Stimulated activated CD4-positive, alpha-beta T cell treated with anti-CD3 and anti-CD28 coated beads, Interleukin-2, amount 100 ng/mL, for 4 hours (primary cell): ENCODE measurements around the gene C2CD3.
"Not testable (repeated sequence)": the region's sequence is repeated elsewhere in the genome, so short reads cannot be mapped to it uniquely, and the experiment has no call there.

Experiments
- DNase-seq: peaks from one replicate; pipeline ENCODE4 v3.0.0-alpha.2; 2020; ENCODE audit warnings: low read depth

The C2CD3 gene

DNA sequence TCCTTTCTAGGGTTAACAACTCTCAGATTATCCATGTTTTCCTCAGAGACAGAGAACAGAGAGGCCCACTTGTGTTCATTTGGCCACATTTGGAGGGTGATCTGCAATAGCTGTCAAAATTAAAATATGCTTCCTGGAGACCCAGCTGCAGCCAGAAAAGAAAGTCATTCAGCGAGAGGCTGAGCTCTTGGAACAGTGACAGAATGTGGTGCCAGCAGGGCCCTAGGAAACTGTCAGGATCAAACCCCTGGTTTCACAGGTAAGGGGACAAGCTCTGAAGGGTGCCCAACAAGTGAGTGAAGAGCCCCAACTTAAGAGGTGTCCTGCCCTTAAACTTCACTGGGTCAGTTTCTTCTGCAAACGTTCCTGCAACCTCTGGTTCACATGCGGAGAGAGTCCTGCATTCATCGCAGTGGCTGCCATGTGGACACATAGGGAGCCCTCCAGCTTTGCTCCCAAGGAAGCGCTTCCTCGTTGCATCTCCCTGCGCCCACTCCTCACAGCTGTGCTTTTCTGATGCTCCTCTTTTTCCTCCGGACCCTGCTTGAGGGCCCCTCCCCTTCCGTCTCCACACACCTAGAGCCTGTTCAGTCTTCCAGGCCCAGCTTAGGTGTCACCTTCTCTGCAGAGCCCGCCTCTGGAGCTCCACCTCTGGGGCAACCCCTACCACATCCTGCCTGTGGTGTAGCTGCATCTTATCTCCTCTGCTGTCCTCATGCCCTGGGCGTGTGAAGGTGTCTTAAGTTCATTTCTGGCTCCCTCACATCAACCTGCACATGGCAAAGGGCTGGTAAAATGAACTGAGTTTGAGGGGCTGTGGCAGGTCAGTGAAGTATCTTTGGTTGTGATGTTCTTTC, 165.8 kb downstream of the C2CD3 start:
- peak; percentile 76 for DNase-seq

DNA sequence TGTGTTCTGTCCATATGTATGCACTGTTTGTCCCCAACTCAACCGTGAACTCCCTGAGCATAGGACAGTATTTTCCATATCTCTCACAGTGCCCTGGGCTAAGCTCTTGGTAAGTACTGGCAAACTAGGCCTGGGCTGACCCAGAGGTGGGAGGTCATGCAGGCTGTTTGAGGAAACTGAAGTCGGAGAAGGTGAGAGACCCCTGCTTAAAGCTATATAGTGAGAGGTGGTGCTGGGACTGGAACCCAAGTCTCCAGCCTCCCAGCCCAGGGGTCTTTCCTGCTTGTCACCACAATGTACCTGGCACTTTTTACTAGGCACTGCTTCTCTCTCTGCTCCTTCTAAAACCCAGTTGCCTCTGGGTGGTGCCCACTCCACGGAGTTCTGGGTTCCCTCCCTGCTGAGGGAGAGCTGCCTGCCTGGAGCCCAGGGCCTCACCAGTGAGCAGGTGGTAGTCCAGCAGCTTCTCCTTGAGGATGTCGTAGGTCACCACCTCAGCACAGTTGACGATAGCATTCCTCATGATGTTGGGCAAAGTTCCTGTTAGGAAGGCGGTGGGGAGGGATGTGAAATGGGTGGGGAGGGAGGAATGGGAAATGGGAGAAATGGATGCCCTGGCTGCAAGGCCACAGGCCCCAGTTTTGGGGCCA, 166.6 kb downstream of the C2CD3 start:
- DNase-seq: no peak

DNA sequence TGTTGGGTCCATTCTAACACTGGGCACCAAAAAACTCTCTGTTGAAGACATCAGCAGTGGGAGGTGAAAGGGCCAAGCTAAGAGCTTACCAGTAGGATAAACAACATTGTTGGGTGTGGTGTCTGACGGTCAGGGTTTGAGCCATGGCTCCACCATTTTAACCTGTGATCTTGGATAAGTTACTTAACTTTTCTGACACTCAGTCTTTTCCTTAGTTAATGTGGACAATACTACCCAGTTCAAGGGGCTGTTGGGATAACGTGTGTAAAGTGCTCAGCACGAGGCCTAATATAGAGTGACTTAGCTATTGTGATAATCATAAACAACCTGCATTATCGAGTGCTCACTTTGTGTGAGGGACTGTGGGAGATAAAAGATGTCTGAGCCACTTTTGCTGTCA, 168.0 kb downstream of the C2CD3 start:
- DNase-seq: no peak

DNA sequence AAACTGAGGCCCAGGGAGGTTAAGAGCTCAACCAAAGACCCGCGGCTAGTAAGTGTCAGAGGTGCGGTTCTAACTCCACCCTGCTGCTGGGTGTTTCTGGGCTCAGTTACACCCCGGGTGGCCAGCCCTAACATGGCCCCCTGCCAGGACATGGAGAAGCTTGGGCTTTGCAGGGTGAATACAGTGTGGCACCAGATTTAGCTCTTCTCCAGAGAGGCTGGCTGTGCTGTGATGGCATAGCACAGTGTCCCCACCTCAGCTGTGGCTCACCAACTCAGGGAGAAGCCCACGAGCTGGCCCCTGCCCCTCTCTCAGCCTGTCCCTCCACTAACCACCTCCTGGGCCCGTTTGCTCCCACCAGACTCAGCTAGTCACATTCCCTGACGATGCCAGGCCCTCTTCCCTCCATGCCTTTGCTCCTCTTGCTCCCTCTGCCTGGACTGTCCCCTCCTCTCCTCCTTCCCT, 168.9 kb downstream of the C2CD3 start:
- no peak for DNase-seq

DNA sequence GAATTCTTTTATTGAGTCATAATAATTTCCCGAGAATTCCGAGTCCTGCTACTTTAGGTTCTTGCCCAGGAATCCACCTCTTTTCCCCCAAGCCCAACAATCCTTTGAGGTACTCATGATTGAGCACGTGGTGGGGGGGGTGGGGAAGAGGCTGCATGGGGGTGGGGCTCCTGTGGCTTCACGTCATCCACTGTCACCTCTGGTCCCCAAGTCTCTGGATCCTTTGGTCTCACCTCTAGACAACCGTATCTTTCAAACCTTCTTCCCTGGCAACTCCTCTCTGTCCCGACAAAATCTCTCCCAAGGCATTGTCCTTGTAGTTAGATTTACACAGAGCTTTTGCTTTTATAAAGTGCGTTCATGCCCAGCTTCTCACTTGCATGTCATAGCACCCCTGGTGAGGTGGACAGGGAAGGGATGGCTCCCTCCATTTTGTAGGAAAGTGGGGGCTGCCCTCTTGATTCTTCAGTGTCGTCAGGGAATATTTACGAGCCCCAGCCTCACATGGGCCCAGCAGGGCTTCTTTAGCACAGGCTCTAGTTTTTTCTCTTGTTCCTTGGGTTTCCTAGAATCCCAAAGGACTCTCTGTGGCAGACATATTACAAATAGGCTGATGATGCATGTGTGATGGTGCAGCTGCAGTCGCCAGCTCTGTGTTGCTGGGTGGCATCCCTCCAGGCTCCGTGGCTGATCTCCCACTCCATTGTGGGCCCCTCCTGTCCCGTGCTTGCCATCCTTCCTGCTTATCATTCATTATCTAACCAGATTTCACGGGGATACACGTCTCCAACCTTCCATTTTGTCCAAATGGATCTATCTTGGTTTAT, 170.3 kb downstream of the C2CD3 start:
- no peak for DNase-seq

DNA sequence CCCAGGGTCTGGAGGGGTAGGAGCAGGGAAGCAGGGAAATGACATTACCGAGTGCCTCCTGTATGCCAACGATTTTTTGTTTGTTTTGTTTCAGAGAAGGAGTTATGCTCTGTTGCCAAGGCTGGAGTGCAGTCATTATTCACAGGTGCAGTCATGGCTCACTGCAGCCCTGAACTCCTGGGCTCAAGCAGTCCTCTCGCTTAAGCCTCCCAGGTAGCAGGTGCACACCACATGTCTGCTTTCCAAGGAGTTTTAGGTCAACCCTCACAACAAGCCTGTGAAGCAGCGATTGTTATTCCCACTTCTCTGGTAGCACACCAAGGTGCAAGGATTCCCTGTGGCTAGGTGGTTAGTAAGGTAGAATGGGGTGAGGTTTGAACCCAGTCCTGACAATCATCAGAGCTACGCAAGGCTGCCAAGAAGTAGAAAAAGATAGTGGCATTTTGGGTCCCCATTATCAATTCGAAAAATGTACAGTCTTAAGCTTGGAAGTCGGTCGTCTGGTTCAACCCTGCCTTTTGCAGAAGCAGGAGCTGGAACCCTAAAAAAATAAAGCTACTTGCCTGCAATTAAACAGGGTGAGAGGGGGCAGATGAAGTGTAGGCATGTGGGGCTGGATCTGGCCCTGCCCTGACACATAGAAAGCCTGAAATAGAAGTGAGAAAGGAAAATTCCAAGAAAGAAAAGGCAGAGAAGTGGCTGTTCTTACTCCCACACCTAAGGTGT, 171.1 kb downstream of the C2CD3 start:
- no peak for DNase-seq

DNA sequence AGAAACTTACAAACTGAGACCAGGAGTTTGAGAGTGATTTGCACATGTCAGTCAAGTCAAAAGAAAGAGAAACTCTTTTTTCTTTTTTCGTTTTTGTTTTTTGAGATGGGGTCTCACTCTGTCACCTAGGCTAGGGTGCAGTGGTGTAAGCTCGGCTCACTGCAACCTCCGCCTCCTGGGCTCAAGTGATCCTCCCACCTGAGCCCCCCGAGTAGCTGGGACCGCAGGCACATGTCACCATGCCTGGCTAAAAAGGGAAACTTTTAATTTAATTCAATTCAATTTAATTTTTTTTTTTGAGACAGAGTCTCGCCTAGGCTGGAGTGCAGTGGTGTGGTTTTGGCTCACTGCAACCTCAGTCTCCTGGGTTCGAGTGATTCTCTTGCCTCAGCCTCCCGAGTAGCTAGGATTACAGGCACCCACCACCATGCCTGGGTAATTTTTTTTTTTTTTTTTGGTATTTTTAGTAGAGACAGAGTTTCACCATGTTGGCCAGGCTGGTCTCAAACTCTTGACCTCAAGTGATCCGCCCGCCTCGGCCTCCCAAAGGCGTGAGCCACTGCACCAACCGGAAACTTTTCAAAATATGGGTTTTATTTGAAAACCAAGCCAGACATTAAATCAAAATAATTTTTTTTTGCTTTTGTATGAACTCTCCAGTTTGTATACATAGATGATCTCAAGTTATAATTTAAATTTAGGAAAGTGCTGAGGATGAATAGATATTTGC, 171.8 kb downstream of the C2CD3 start:
- no peak for DNase-seq

DNA sequence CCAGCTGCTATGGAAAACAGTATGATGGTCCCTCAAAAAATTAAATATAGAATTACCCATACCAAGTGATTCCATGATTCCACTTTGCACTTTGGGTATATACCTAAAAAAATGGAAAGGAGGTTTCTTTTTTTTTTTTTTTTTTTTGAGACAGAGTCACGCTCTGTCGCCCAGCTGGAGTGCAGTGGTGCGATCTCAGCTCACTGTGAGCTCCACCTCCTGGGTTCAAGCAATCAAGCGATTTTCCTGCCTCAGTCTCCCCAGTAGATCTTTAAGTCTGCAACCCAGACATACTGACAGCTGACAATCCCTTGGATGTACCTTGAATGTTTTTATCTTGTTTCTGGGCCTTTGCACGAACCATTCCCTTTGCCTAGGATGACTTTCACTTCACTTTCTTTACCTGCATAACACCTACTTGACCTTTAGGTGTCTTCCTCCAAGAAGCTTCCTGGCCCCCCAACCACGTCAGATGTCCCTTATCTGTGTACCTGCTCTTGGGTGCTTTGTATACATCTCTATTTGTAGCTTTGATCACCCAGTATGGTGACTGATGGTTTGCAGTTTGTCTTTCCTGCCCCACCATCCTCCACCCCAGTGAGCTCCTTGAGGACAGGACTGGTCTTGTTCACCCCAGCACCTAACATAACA, 173.6 kb downstream of the C2CD3 start:
- DNase-seq: no peak

DNA sequence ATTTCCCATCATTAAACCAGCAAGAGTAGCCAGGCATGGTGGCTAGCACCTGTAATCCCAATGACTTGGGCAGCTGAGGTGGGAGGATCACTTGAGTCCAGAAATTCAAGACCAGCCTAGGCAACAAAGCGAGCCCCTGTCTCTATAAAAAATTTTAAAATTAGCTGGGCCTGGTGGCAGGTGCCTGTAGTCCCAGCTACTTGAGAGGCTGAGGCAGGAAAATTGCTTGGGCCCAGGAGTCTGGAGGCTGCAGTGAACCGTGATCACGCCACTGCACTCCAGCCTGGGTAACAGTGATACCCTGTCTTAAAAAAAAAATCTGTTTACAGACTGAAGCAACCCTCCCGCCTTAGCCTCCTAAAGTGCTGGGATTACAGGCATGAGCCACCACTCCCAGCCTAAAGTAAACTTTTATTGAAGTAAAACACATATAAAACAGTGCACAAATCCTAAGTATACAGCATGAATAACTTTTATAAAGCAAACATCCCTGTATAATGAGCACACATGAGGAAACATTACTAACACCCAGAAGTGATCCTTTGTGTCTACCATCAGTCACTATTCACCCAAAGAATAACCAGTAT, 174.5 kb downstream of the C2CD3 start:
- DNase-seq: no peak

DNA sequence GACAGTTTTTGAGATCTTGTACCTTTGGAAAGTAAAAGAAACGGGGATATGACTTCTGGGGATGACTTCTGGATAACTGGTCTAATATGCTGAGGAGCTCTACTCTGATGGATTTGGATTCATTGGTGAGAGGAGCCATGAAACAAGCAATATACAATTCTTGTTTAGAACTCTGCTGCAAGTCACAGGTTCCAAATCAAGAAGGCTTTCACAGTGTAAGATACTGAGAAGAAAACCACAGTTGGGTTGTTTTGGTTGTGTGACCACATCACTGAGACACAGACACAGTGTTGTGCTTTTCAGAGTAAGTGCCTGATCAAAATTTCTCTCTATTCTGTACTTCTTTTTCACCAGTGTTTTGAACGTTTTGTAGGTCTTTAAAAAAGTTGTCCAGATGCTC, 175.1 kb downstream of the C2CD3 start:
- no peak for DNase-seq

DNA sequence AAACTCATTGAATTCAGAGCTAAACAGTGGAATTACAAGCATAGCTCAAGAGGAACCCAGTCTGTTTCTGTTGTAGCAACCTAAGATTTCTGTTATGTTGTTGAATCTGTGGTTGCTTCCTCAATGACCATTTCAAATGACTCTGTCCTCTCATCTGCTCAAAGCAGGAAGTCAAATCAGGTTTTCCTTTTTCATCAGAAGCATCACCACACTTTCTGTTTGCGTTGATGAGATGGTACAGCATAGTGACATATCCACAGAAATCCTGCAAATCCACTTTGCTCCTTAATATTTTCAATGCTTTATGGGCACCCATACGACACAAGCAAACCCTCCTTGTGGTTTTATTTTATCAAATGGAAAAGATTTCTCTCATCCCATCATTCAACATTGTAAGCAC, 175.6 kb downstream of the C2CD3 start:
- no peak for DNase-seq

DNA sequence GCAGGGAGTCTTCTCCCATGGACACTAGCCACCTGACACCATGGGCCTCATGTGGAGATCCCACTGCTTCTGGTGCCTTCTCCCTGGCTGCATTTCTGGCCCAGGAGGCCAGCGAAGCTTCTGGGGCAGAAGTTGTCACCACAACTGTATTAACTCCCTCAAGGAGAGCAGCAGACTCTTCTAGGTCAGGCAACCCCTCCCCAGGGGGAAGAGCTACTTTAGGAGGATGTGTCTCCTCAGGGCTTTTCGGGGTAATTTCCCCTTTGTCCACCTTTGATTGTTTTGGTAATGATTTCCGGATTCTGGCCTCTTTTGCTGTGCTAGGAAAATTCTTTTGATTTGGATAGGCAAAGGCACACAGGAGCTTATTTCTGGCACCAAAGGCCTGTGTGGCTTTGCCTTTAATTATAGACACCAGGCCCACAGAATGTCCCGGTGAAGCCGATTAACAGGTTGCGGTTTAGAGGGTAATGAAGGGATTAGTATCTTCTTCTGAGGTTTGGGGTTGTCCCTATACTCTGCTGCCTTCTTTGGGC, 179.3 kb downstream of the C2CD3 start:
- no peak for DNase-seq

DNA sequence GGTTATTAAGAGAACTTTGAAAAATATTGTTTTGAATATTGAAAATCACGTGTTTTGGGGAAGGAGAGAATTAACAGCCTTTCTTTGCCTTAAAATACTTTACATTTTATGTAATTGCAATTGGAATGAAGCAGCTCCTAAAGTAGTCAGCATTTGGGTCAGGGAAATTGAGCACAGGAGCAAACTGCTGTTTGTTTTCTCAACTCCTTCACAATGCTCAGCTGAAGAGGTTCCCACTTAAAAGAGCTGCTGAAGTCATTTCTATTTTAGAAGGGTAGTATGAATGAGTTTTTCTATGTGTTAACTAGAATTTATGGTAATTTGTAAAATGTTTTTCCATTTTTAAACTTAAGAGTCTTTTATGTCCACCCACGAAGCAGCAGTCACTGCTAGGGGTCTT, 180.1 kb downstream of the C2CD3 start:
- no peak for DNase-seq

DNA sequence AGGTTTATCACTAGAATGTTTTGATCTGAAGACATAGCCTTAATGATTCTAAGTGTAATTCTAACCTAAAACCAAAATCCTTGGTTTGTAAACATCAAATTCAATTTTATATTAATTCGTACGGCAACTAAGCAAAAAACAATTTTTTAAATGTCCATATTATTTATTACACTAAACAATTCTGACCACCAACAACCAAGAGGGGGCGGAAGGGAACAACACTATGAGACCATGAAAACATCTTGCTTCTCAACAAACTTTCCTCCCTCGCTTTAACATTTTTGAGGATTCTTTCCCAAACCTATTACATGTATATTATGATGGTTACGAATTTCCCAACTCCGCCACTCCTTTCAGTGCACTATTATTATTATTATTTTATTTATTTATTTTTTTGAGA, 181.6 kb downstream of the C2CD3 start:
- no peak for DNase-seq

DNA sequence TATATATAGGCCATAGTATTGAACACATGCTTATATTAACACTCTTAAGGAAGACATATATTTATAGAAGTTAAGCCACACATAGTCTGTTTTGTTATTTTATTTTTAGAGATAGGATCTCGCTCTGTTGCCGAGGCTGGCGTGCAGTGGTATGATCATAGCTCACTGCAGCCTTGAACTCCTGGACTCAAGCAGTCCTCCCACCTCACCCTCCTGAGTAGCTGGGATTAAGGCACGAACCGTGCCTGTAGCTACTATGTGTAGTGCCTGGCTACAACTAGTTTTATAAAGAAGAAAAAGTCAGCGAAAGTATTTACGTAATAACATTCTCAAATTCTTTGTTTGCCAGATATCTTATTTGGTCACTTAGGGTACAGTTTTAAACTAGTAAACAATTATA, 182.6 kb downstream of the C2CD3 start:
- DNase-seq: no peak

DNA sequence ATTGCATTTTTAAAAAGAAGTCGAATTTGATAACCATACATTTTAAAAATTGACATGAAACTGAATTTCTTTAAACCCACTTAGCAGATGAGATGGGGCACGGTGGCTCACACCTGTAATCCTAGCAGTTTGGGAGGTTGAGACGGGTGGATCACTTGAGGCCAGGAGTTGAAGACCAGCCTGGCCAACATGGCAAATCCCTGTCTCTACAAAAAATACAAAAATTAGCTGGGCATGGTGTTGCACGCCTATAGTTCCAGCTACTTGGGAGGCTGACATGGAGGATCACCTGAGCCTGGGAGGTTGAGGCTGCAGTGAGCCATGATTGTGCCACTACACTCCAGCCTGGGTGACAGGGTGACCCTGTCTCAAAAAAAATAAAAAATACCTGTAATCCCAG, 185.1 kb downstream of the C2CD3 start:
- DNase-seq: not testable (repeated sequence)

DNA sequence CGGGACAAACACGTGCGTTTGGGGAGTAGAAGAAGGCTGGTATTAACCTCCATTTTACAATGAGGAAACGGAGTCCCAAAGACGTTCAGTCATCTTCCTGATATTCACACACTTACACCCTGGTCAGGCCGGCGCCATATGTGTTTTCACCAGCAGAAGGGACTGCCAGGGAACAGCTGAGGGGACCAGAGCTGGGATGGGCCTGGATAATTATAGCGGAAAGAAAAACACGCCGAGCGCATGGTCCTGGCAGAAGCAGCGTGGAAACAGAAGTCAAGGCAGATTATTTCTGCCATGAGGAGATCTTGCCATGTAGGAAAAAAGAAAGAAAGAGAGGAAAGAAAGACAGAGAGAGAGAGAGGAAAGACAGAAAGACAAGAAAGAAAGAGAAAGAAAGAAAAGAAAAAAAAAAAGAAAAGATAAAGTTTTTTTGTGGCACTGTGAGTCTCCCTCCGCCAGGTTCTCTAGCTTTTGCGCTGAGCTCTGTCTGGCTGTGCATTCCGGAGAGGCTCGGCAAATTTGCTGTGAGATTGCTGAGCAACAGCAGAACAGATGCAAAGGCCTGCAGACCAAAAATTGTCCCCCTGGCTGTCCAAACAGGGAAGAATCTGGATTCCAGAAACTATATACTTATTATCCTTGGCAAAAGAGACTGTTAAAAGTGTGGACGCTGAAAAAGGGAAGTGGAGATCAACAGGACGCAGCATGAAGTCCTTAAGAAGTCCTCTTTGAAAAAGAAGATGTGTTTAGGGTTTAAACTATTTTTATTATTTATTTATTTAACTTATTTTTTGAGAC, 186.9 kb downstream of the C2CD3 start:
- no peak for DNase-seq

DNA sequence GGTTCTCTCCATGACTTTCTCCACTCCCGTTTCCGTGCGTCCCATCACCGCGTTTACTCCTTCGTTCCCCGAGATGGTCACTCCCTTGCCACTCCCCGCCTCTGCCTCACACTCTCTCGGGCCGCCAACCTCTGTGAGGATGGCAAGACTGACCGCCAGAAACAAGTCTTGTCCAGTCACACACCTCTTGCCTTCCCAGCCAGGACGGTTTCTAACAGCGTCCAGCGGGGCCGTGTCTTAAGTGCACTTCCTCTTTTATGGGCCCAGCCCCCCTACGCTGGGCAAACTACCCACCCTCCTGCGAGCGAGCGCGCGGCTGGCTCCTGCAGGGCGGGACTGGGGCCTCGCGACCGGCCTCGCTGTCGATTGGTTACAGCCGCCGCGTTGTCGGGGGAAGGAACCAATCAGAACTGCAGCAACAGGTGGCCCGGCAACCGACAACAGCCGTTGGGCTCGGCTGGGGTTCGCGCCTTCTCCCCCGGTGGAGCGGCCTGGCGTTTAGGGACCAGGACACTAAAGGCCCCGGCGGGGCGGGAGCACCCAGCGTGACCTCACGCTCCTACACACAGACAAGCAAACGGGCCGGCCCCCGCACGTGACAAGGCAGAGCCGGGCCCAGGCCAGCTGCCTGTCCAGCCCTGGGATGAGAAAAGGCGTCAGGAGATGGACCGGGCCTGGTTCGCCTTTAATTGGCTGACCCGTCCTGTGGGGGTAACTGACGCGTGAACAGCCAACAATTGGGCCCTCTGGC, 187.6 kb downstream of the C2CD3 start:
- DNase-seq: peak; percentile 87

DNA sequence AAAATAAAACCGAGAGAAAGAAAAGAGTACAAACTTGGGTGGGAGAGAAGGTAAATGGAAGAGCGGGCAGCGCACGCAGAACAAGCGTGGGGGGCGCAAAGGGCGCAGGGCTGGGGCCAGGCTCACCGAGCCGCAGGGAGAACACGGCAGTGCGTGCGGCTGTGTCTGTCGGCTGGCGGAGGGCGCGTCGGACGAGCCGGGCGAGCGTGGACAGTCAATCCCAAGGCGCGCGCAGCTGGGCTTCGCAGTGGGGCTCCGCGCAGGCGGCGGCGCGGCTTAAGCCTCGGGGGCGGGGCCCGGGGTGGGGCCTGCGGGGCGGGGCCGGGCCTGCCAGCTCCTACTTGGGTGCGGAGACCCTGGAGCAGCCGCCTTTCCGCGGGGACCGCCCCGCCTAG, 188.2 kb downstream of the C2CD3 start, which contains the start of gene UCP2:
Gene UCP2, minus strand, starts transcription at position 249 of the 395 bp plus-strand sequence. CDS start 4,465 bp downstream, outside the sequence.
- DNase-seq: peak; percentile 67
